Dermis blood vessel endothelial cell (primary cell): Measurements from ENCODE around the gene MLEC. TPM values are rescaled to one million over a fixed set of nuclear protein-coding genes. Genes with fewer than 3 reads are reported as not detected.
A peak's percentile ranks its signal among the peaks of the same experiment; 100 is the strongest.

Source experiments
- DNase-seq: peaks from one replicate; pipeline ENCODE4 v3.0.0; 2010
- total RNA-seq: library from RNA; depleted of rRNA; stranded (reverse); fragments of >200 nt; gene quantifications from 2 replicates; pipeline ENCODE4 v1.2.3, GENCODE V29; 2014

The MLEC gene
- total RNA-seq = 46.5 and 75.1 TPM in 2 replicates

DNA sequence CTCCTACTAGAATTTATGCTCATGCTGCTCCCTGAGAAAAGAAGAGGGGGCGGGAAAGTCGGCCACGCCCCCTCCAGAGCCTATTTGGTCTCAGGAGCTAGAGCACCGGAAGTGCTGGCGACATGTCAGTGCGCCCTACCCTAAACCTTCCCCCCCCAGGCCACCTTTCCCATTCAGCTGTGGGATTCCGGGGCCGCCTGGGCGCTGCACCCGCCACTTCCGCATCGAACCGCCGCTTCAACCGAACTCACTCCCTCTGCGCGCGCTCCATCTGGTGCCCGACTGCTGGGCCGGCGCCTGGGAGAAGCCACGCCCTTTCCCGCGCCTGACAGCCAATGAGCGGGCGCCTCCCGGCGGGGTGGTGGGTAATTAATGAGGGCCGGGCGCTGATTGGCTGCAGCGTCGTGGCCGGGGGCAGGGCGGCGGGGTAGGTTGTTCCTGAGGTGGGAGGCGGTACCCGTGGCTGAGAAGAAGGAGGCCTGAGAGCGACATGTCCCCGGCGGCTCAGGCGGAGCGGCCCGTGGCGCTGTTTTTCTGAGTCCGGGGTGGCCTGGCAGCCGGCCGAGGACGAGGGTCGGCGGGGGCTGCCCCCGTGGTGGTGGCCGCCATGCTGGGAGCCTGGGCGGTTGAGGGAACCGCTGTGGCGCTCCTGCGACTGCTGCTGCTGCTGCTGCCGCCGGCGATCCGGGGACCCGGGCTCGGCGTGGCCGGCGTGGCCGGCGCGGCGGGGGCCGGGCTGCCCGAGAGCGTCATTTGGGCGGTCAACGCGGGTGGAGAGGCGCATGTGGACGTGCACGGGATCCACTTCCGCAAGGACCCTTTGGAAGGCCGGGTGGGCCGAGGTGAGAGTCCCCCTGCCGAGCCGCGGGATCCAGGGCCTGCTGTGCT lies at the start of gene MLEC:
Gene MLEC (plus strand): TSS at position 460 of the 888 bp plus-strand sequence. CDS start 148 bp downstream, at position 608.
- peak; percentile 98 for DNase-seq

DNA sequence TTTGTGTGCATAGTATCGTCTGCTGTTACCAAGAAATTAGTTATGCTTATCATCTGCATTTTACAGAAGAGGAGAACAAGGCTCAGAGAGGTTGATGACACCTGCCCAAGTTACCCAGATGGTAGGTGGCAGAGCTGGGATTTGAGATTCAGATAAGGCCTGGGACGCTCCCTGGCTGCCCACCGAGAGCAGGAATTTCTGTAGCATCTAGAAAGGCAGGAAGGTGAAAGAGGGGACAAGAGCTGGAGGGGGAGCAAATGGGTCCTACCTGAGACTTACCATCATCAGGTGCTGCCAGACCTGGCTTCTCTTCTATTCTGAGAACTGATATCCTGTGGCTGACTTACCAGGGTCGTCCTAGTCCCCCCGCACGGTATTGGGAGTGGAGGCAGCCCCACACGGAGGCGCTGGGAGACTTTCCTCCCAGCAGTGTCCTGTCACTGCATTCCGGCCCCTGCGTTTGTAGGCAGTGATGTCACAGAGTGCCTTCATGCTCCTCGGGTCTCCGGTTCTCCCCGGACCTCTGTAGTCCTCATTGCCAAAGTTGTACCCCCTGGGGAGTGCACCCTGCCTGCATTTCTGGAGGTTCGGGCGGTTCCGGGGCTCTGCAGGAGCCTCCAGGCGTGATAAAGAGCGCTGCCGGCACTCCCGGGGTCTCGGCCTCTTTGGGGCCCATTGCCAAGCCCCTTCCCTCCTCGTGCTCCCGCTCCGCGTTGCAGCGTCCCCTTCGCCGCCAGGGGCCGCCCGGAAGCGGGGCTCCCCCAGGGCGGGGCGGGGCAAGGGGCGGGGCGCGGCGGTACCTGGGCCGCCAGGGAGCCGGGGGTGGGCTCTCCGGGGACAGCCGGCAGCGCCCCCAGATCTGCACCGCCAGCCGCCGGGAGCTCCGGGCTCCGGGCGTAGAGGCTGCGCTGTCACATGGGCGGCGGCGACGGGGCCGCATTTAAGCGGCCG lies 46.9 kb upstream of the MLEC start, which contains the start of gene CABP1:
Gene CABP1 (plus strand): TSS at position 856 of the 951 bp plus-strand sequence. CDS start 60 bp downstream, at position 916.
- no peak for DNase-seq

DNA sequence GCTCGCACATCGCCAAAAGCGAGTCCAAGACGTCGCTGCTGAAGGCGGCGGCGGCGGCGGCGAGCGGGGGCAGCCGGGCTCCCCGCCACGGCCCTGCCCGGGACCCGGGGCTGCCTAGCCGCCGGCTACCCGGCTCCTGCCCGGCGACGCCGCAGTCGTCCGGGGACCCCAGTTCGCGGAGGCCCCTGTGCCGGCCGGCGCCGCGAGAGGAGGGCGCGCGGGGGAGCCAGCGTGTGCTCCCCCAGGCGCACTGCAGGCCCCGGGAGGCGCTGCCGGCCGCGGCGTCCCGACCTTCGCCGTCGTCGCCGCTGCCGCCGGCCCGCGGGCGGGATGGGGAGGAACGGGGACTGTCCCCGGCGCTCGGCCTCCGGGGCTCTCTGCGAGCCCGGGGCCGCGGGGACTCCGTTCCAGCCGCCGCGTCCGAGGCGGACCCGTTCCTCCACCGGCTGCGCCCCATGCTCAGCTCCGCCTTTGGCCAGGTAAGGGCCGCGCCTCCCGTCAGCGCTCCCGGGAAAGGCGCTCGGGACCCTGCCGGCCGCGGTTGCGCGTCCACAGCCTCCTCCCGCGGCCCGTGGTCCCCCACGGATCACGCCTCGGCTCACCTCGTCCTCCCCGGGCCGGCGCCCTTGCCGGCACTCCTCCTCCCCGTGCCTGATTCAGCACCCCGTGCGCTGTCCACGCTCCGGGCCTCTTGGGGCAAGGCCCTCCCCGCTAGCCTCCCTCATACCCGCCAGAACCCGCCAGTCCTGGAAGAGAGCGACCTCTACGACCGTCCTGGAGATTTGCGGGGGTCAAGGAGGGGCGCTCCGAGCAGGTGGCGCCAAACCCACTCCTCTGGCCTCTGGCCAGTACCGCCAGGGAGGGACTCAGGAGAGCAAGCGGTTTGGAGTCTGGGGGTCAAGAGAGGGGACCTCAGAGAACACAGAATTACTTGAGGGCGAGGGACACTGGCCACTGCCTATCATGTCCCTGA lies 45.8 kb upstream of the MLEC start:
- DNase-seq = peak; percentile 71

DNA sequence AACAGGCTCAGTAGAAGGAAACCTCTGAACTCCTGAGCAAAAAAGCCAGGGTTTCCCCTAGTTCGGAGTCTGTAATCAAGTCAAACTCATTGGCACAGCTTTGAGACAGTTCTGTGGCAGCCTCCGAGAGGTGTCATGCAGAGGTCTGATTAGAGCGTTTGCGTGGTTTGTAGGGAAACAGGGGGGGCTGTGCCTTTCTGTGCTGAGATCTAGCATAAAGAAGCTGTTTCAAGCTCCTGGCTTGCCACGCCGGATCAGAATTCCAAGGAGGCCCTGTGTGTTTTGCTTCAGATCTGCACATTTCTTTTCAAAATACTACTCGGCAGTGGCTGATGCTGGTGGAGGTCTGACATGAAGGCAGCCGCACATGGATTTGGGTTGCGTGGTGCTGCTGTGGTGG lies 44.8 kb upstream of the MLEC start:
- no peak for DNase-seq

GRCh38 chr12:120642826-120643225 lies 44.1 kb upstream of the MLEC start:
- DNase-seq = no peak

GRCh38 chr12:120643574-120643973 lies 43.4 kb upstream of the MLEC start:
- no peak for DNase-seq

- DNase-seq = no peak
Observed at GRCh38 chr12:120646044-120646443, 40.9 kb upstream of the MLEC start.

DNA sequence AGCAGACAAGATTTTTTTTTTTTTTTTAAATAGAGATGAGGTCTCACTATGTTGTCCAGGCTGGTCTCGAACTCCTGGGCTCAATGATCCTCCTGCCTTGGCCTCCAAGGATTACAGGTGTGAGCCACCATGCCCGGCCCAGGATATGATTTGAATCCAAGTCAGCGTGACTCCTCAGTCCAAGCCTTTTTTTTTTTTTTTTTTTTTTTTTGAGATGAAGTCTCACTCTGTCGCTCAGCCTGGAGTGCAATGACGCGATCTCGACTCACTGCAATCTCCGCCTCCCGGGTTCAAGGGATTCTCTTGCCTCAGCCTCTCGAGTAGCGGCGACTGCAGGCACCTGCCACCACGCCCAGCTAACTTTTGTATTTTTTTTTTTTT lies 39.6 kb upstream of the MLEC start:
- DNase-seq = no peak

GRCh38 chr12:120649442-120650232 lies 37.3 kb upstream of the MLEC start:
- DNase-seq = no peak

DNA sequence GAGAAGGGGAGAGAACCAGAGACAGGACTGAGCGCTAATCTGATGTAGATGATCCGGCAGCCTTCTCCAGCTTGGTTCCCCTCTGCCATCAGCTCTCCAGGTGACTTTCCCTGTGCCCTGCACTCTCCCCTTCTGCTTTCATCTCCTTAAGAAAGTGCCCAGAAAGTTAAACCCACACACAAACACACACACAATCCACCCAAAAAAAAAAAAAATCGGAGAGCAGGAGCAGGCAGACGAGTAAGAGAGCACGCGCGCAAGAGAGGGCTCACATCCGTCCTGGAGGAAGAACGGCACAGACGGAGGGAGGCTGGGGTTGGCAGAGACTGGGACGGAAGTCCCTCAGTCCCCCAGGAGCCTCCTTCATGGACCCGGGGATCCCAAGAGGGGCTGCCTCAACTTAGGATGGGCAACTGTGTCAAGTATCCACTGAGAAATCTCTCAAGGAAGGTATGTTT lies 36.7 kb upstream of the MLEC start:
- no peak for DNase-seq

- DNase-seq = no peak
Observed at GRCh38 chr12:120651821-120652220, 35.1 kb upstream of the MLEC start.

DNA sequence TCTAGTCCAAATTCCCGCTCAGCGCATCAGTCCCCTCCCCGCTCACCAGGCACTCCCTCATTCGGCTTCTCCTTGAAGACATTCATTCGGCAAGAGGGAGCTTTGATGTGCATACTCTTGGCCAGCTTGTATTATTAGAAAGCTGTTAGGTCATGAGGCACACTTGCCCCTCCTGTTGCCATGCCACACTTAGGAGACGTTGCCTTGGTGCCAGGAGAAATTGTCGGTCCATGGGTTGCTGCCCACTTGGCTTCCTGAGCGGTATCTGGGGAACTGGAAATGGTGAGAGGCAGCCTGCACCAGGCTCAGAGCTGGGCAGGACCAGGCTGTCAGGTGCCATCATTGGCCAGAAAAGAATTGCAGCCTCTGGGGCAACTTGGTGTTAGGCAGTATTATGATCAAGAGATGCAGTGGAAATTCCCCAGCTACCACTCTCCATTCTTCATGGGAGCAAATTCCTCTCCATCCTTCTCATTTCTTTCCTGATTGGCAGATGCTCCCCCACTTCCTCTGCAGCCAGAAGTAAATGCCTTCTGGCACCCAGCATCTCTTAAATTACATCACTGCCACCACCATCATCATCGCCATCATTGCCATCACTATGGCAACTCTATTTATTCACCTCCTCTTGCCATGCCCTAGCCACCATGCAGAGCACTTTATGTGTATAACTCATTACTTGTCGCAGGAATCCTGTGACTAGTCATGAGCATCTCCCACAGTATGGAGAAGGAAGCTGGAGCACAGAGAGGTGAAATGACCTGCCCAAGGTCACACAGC lies 34.1 kb upstream of the MLEC start:
- no peak for DNase-seq

DNA sequence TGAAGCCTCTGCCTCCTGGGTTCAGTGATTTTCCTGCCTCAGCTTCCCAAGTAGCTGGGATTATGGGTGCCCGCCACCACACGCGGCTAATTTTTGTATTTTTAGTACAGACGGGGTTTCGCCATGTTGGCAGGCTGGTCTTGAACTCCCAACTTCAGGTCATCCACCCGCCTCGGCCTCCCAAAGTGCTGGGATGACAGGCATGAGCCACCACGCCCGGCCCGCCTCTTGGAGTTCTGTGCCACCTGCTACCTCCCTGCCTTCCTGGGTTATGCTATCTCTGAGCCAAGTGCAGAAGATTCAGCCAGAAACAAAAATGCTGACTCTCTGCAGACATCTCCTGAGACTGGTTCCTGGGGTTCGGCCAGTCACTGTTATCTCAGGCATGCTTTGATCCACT lies 33.3 kb upstream of the MLEC start:
- DNase-seq = no peak

DNA sequence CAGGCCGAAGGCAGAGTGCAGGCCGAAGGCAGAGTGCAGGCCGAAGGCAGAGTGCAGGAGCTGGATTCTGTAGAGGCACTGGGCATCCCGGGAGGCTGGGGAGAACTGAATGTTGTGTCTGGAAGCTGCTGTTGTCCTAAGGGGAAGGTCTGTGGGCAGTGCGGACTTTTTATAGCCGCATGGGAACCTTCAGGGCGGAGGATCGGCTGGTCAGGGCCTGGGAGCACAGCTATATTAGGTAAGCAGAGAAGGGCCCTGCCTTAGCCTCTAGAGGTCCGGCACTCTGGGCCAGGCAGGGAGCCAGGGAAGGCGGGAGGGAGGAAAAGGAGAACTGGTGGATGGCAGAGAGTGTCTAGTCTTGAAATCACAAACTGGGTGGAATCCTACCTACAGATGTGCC lies 32.3 kb upstream of the MLEC start:
- no peak for DNase-seq

DNA sequence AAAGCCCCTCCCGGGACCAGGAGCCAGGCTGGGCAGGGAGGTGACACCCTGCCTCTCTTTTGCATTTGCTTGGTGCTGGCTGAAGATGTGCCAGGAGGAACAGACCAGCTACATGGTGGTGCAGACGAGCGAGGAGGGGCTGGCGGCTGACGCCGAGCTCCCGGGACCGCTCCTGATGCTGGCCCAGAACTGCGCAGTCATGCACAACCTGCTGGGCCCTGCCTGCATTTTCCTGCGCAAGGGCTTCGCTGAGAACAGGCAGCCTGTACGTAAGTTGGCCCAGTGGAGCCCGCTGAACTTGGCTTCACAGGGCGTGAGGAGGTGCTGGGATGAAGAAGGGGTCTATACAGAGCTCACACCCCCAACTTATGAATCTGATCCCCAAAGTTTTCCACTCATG lies 30.9 kb upstream of the MLEC start:
- no peak for DNase-seq

- no peak for DNase-seq
Observed at GRCh38 chr12:120658286-120659150, 28.4 kb upstream of the MLEC start.

DNA sequence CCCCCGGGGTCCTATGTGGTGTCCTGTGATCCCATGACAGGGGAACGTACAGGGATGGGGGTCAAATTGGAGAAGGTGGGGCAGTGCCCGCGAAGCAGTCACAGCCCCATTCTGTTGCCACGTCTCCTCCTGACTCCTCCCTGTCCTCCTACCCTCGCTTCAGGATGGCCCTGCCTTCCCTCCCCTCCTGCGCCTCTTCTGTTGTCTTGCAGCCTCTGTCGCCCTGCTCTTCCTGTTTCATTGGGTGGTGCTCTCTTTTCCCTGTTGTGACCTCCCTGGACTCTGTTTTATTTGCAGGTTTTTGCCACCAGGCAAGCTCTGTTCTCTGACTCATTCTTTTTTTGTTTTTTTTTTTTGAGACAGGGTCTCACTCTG lies 27.8 kb upstream of the MLEC start:
- DNase-seq = no peak

DNA sequence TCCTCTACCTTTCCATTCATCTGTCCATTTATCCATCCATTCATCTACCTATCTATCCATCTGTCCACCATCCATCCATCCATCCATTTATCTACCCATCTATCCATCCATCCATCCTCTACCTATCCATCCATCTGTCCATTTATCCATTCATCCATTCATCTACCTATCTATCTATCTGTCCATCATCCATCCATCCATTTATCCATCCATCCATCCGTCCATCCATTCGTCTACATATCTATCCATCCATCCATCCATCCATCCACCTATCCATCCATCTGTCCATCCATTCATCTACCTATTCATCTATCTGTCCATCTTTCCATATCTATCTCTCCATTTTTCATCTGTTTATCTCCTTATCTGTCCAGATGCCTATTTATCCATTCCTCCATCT lies 25.5 kb upstream of the MLEC start:
- DNase-seq = no peak

GRCh38 chr12:120662879-120663278 lies 24.1 kb upstream of the MLEC start:
- no peak for DNase-seq
